Eye (tissue), 1 donor: ENCODE data around the gene ARV1.
"Not testable (repeated sequence)": the region's sequence is repeated elsewhere in the genome, so short reads cannot be mapped to it uniquely, and the experiment has no call there.

Experiments used
- DNase-seq: peaks from one replicate; pipeline ENCODE4 v3.0.0-alpha.2; 2015

ARV1 gene

GRCh38 chr1:231045286-231045685 is 66.4 kb downstream of the ARV1 start:
- no peak for DNase-seq

GRCh38 chr1:231045921-231046729 is 67.2 kb downstream of the ARV1 start:
- DNase-seq, result not testable (repeated sequence)

DNA sequence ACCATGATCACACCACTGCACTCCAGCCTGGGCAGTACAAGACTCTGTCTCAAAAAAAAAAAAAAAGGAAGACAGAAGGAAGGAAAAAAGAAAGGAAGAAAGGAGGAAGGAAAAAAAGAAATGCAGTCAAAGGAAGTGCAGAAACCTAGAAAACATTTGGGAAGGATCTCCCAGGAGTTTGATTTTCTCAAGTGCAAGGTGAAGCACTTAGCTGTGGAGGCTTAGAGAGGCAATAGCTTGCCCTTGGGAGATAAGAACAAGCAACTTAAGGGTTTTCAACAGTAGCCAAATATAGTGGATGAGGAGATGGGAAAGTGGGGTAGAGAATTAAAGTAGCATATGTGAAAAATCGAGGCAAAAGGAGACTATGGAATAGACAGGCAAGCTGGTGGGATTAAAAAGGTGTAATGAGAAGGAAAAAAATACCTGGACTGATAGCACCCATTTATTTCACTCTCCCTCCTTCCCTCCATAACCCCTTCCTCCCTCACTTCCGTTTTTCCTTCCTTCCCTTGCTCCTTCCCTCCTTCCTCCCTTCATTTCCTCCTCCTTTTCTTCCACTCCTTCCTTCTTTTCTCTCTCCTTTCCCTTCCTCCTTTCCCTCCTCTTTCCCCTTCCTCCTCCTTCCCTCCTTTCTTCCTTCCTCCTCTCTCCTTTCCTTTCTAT is 68.0 kb downstream of the ARV1 start:
- DNase-seq, result no peak

GRCh38 chr1:231047529-231047928 is 68.6 kb downstream of the ARV1 start:
- DNase-seq, result not testable (repeated sequence)

DNA sequence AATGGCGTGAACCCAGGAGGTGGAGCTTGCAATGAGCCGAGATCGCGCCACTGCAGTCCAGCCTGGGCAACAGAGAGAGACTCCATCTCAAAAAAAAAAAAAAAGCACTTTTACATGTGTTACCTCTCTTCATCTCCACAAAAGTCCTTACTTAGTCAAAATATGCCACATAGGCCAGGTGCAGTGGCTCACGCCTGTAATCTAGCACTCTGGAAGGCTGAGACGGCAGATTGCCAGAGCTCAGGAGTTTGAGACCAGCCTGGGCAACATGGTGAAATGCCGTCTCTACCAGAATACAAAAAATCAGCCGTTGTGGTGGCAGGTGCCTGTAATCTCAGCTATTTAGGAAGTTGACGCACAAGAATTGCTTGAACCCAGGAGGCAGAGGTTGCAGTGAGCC is 69.5 kb downstream of the ARV1 start:
- DNase-seq, result not testable (repeated sequence)

GRCh38 chr1:231049121-231049979 is 70.5 kb downstream of the ARV1 start:
- no peak for DNase-seq
